Neuronal stem cell (in vitro differentiated cells): ENCODE results near the gene CROCC2.

Experiments
- DNase-seq: peaks from one replicate; pipeline ENCODE4 v3.0.0-alpha.2; 2013; ENCODE audit warnings: low spot score
- H2AFZ ChIP-seq: one replicate; pipeline ENCODE4 v1.6.1; 2013; ENCODE audit warnings: mild to moderate bottlenecking, low read length, inconsistent platforms
- H2AK5ac ChIP-seq: 2 replicates; pipeline ENCODE4 v1.6.1; 2013; ENCODE audit warnings: low read depth, mild to moderate bottlenecking, inconsistent platforms, low read length, moderate library complexity, mixed read lengths
- H2BK120ac ChIP-seq: 2 replicates; pipeline ENCODE4 v1.6.1; 2013; ENCODE audit warnings: low read depth, mild to moderate bottlenecking, inconsistent platforms, low read length, moderate library complexity, mixed read lengths
- H2BK12ac ChIP-seq: one replicate; pipeline ENCODE4 v1.6.1; 2013; ENCODE audit warnings: low read length, inconsistent platforms
- H2BK15ac ChIP-seq: 2 replicates; pipeline ENCODE4 v1.6.1; 2013; ENCODE audit warnings: mild to moderate bottlenecking, low read length, inconsistent platforms, mixed read lengths
- H2BK5ac ChIP-seq: one replicate; pipeline ENCODE4 v1.6.1; 2013; ENCODE audit warnings: inconsistent platforms, mild to moderate bottlenecking, low read length, moderate library complexity
- H3K14ac ChIP-seq: one replicate; pipeline ENCODE4 v1.6.1; 2013; ENCODE audit warnings: low read length, inconsistent platforms
- H3K18ac ChIP-seq: 2 replicates; pipeline ENCODE4 v1.6.1; 2013; ENCODE audit warnings: low read length, inconsistent platforms
- H3K23ac ChIP-seq: 2 replicates; pipeline ENCODE4 v1.6.1; 2013; ENCODE audit warnings: low read depth, mild to moderate bottlenecking, mixed read lengths, low read length, inconsistent platforms; ENCODE audit not compliant: poor library complexity
- H3K27ac ChIP-seq: replicated peaks from 3 replicates; pipeline ENCODE4 v1.5.1; 2013; ENCODE audit warnings: low read length, inconsistent platforms
- H3K27me3 ChIP-seq, 3 experiments: 2 replicates each; pipeline ENCODE4 v1.6.1; 2013; ENCODE audit warnings: low read length in 3 of 3, mild to moderate bottlenecking in 2 of 3, inconsistent platforms in 1 of 3, low read depth in 1 of 3, mixed read lengths in 1 of 3, moderate library complexity in 1 of 3; ENCODE audit not compliant: control insufficient read depth in 3 of 3, insufficient read depth in 3 of 3
- H3K36me3 ChIP-seq, 2 donors: replicated peaks in 1 of 2; 2 replicates each; pipeline ENCODE4 v1.6.1; 2013; ENCODE audit warnings: low read length in 2 of 2; ENCODE audit not compliant: control insufficient read depth in 2 of 2, insufficient read depth in 2 of 2
- H3K4ac ChIP-seq: 2 replicates; pipeline ENCODE4 v1.6.1; 2013; ENCODE audit warnings: inconsistent platforms, mild to moderate bottlenecking, low read length, moderate library complexity
- H3K4me1 ChIP-seq, 2 donors: 1 replicate in 1 of 2; 2 replicates in 1 of 2; pipeline ENCODE4 v1.6.1; 2013; ENCODE audit warnings: low read length in 2 of 2, low read depth in 1 of 2; ENCODE audit not compliant: control insufficient read depth in 2 of 2, insufficient read depth in 1 of 2
- H3K4me2 ChIP-seq: one replicate; pipeline ENCODE4 v1.6.1; 2013; ENCODE audit warnings: mild to moderate bottlenecking, low read length, inconsistent platforms; ENCODE audit not compliant: insufficient read depth, poor library complexity, severe bottlenecking
- H3K4me3 ChIP-seq, 2 donors: 2 replicates each; pipeline ENCODE4 v1.5.1; 2013; ENCODE audit warnings: low read length in 2 of 2, mild to moderate bottlenecking in 2 of 2, inconsistent platforms in 1 of 2, moderate library complexity in 1 of 2
- H3K79me1 ChIP-seq: one replicate; pipeline ENCODE4 v1.6.1; 2013; ENCODE audit warnings: low read depth, mild to moderate bottlenecking, inconsistent platforms, low read length, moderate library complexity
- H3K9ac ChIP-seq: one replicate; pipeline ENCODE4 v1.6.1; 2013; ENCODE audit warnings: mild to moderate bottlenecking, low read depth, low read length, inconsistent platforms; ENCODE audit not compliant: poor library complexity
- H3K9me3 ChIP-seq, 2 donors: replicated peaks in 1 of 2; 2 replicates each; pipeline versions ENCODE3 to v1.6.1; 2013; ENCODE audit warnings: low read length in 2 of 2, mild to moderate bottlenecking in 2 of 2, inconsistent platforms in 1 of 2, low read depth in 1 of 2, mixed read lengths in 1 of 2, moderate library complexity in 1 of 2; ENCODE audit not compliant: control insufficient read depth in 2 of 2, insufficient read depth in 1 of 2
- H4K8ac ChIP-seq: one replicate; pipeline ENCODE4 v1.6.1; 2013; ENCODE audit warnings: low read depth, mild to moderate bottlenecking, inconsistent platforms, low read length, moderate library complexity
- H4K91ac ChIP-seq: one replicate; pipeline ENCODE4 v1.6.1; 2013; ENCODE audit warnings: low read length, low read depth, mild to moderate bottlenecking, inconsistent platforms; ENCODE audit not compliant: poor library complexity
- WGBS, 2 donors: extraction: QIAGEN DNeasy Blood & Tissue Kit; methylation state at CpG; one replicate each; pipeline ENCODE4 v1.1.7; 2013; ENCODE audit warnings: missing lambda C conversion rate in 2 of 2, mixed read lengths in 1 of 2; ENCODE audit not compliant: insufficient read length in 2 of 2, insufficient replicate concordance in 1 of 2; ENCODE audit errors: extremely low coverage in 2 of 2; 5-methylcytosine and 5-hydroxymethylcytosine counted together

Gene CROCC2

GRCh38 chr2:240956171-240956934, 50.2 kb downstream of the CROCC2 start:
- Histone ChIP-seq H2BK120ac (peak overlapping the region; percentile 28), H3K4me1 (peaks cover 13 to 15% of the 10 kb centered on the region in 2 donors), H2AFZ (no peak overlapping the region), H3K4me3 (no peak overlapping the region), H3K9me3 (peaks cover 0 to 6% of the 10 kb centered on the region in 2 donors), H3K4ac (no peak overlapping the region), H3K27ac (no peak overlapping the region), H2BK15ac (no peak overlapping the region), H4K8ac (no peak overlapping the region), H3K9ac (no peak overlapping the region), H3K27me3 (peaks cover 0 to 49% (median 0%) of the 10 kb centered on the region in 3 experiments), H3K18ac (peak overlapping the region; percentile 68), H2BK12ac (no peak overlapping the region), H2BK5ac (no peak overlapping the region), H3K4me2 (no peak overlapping the region), H2AK5ac (peak overlapping the region; percentile 85), H3K36me3 (no peaks in the 10 kb centered on the region), H3K14ac (no peak overlapping the region), H3K23ac (no peak overlapping the region), H4K91ac (no peak overlapping the region), H3K79me1 (no peaks in the 10 kb centered on the region)
- WGBS, 2 donors = no CpG with 5 or more reads among the region's 16 CpGs
- DNase-seq = no peak

- H3K4me3 ChIP-seq = no peak overlapping the region
- no peak overlapping the region for H2BK15ac ChIP-seq
- H2BK5ac ChIP-seq = peak overlapping the region; percentile 77
- H3K27me3 ChIP-seq = peaks cover 0 to 49% (median 0%) of the 10 kb centered on the region in 3 experiments
- peak overlapping the region; percentile 28 for H2BK120ac ChIP-seq
- H4K91ac ChIP-seq = no peak overlapping the region
- H3K14ac ChIP-seq = peak overlapping the region; percentile 89
- H3K4me1 ChIP-seq = peaks cover 20 to 22% of the 10 kb centered on the region in 2 donors
- no peak overlapping the region for H2AFZ ChIP-seq
- no peak overlapping the region for H4K8ac ChIP-seq
- no peak overlapping the region for H3K27ac ChIP-seq
- peak overlapping the region; percentile 80 for H3K18ac ChIP-seq
- no peak for DNase-seq
- no peak overlapping the region for H3K4ac ChIP-seq
- peaks cover 0 to 3% of the 10 kb centered on the region in 2 donors for H3K9me3 ChIP-seq
- H2BK12ac ChIP-seq = peak overlapping the region; percentile 84
- peak overlapping the region; percentile 96 for H2AK5ac ChIP-seq
- H3K4me2 ChIP-seq = no peak overlapping the region
- peak overlapping the region; percentile 78 for H3K9ac ChIP-seq
- no peak overlapping the region for H3K23ac ChIP-seq
- no CpG with 5 or more reads among the region's 32 CpGs for WGBS, 2 donors
- H3K36me3 ChIP-seq = no peaks in the 10 kb centered on the region
- no peaks in the 10 kb centered on the region for H3K79me1 ChIP-seq
Measured at GRCh38 chr2:240956935-240957655, 51.0 kb downstream of the CROCC2 start.

GRCh38 chr2:240957656-240958365, 51.7 kb downstream of the CROCC2 start:
- Histone ChIP-seq H3K9me3 (peaks cover 0 to 3% of the 10 kb centered on the region in 2 donors), H3K4me1 (peaks cover 25 to 26% of the 10 kb centered on the region in 2 donors), H3K14ac (peak overlapping the region; percentile 89)

More at GRCh38 chr2:240957656-240958365, 51.7 kb downstream of the CROCC2 start:
- Histone ChIP-seq H2BK120ac (peak overlapping the region; percentile 28), H3K4me2 (no peak overlapping the region), H3K27ac (no peak overlapping the region), H2AK5ac (peak overlapping the region; percentile 96), H3K36me3 (no peaks in the 10 kb centered on the region), H3K9ac (no peak overlapping the region), H4K8ac (no peak overlapping the region), H3K79me1 (no peaks in the 10 kb centered on the region), H2BK5ac (peak overlapping the region; percentile 77), H3K4me3 (no peak overlapping the region), H3K23ac (no peak overlapping the region), H3K27me3 (peaks cover 0 to 49% (median 0%) of the 10 kb centered on the region in 3 experiments), H2BK12ac (peak overlapping the region; percentile 84), H2BK15ac (peak overlapping the region; percentile 7), H3K4ac (no peak overlapping the region), H4K91ac (no peak overlapping the region), H3K18ac (peak overlapping the region; percentile 80), H2AFZ (no peak overlapping the region)
- WGBS, 2 donors = no CpG with 5 or more reads among the region's 17 CpGs
- DNase-seq = no peak
